ENCODE measurements around the gene GATAD1.
"Not testable (repeated sequence)": the region's sequence is repeated elsewhere in the genome, so short reads cannot be mapped to it uniquely, and the experiment has no call there.

GATAD1 gene

GRCh38 chr7:92447345-92448204 is at the start of gene GATAD1:
GATAD1 (plus strand) TSS chr7:92447482; CDS start chr7:92447730, 248 bp downstream.
- DNase-seq (ENCODE audit: low read depth): peak; percentile 63

GRCh38 chr7:92397542-92397941 is 49.7 kb upstream of the GATAD1 start:
- no peak for DNase-seq (ENCODE audit: low read depth)

GRCh38 chr7:92400013-92400412 is 47.3 kb upstream of the GATAD1 start:
- no peak for DNase-seq (ENCODE audit: low read depth)

GRCh38 chr7:92402920-92403759 is 44.1 kb upstream of the GATAD1 start:
- no peak for DNase-seq (ENCODE audit: low read depth)

DNA sequence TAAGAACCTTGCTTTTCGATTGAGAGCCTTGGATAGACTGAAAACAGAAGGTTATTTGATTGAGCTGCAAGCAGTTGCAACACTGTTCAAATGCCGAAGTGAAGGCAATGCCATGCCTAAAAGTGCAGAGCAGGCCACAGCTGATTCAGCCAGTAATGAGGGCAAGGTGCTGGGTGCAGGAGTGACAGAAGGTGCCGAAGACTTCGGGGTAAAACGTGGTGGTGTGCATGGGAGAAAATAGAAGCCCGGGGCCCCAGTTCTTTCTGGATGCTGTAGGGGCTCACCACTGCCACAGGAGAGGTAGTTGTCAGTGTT is 43.6 kb upstream of the GATAD1 start:
- DNase-seq (ENCODE audit: low read depth): no peak

GRCh38 chr7:92404170-92404614 is 43.1 kb upstream of the GATAD1 start:
- no peak for DNase-seq (ENCODE audit: low read depth)

DNA sequence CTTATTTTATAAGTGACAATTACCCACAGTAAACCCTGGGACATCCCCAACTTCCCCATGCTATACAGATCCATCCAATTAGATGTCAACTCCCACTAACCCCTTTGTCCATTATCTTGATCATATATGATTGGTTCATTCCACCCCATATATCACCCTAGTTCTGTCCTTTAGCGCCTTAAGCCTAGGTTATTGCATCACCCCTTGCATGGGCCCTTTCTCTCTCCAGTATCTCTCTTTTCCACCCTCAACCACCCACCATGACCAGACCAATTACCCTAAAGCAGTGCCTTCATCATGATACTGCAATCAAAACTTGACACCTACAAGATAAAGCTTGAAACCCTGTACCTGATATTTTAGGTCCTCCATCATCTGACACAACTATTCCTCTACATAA is 37.9 kb upstream of the GATAD1 start:
- DNase-seq (ENCODE audit: low read depth): no peak

DNA sequence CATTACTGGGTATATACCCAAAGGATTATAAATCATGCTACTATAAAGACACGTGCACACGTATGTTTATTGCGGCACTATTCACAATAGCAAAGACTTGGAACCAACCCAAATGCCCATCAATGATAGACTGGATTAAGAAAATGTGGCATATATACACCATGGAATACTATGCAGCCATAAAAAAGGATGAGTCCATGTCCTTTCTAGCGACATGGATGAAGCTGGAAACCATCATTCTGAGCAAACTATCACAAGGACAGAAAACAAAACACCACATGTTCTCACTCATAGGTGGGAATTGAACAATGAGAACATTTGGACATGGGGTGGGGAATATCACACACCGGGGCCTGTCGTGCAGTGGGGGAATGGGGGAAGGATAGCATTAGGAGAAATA is 37.1 kb upstream of the GATAD1 start:
- not testable (repeated sequence) for DNase-seq (ENCODE audit: low read depth)

GRCh38 chr7:92412745-92413144 is 34.5 kb upstream of the GATAD1 start:
- no peak for DNase-seq (ENCODE audit: low read depth)

GRCh38 chr7:92413550-92413949 is 33.7 kb upstream of the GATAD1 start:
- DNase-seq (ENCODE audit: low read depth): no peak

GRCh38 chr7:92415225-92415624 is 32.1 kb upstream of the GATAD1 start:
- no peak for DNase-seq (ENCODE audit: low read depth)

- no peak for DNase-seq (ENCODE audit: low read depth)
Measured at GRCh38 chr7:92417913-92418312, 29.4 kb upstream of the GATAD1 start.

- no peak for DNase-seq (ENCODE audit: low read depth)
Measured at GRCh38 chr7:92421676-92422435, 25.4 kb upstream of the GATAD1 start.

GRCh38 chr7:92422926-92423325 is 24.4 kb upstream of the GATAD1 start:
- DNase-seq (ENCODE audit: low read depth): no peak

- DNase-seq (ENCODE audit: low read depth): no peak
Measured at GRCh38 chr7:92423710-92424131, 23.6 kb upstream of the GATAD1 start.

- no peak for DNase-seq (ENCODE audit: low read depth)
Measured at GRCh38 chr7:92425311-92425947, 21.9 kb upstream of the GATAD1 start.

GRCh38 chr7:92427193-92427592 is 20.1 kb upstream of the GATAD1 start:
- no peak for DNase-seq (ENCODE audit: low read depth)

DNA sequence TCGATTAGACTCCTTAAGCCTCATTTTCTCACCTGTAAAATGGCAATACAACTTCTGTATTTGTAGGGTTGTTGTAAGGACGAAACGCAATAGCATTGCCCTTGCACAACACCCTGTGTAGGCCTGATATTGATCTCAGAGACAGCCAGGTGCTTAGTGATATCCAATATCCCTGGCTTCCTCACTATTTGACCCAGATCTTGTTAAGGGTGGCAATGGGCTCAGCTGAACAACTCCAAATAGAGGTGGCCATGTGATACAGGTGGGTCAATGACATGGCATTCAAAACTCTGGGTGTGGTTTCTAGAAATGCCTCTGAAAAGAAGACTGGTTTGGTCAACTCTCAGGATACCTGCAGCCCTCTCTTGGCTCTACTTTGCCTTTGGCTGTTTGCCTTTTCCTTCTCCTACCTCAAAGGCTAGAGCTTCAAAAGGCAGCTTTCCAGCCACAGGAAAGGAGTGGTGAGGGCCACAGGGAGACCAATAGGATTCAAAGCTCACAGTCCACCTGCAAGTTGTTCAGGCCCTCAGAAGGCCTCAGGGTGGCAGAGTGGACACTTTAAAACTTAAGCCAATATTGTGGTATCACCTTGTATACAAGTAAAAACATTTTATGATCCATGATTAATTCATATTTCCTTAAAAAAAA is 14.9 kb upstream of the GATAD1 start:
- no peak for DNase-seq (ENCODE audit: low read depth)

- DNase-seq (ENCODE audit: low read depth): no peak
Measured at GRCh38 chr7:92433019-92433418, 14.3 kb upstream of the GATAD1 start.

GRCh38 chr7:92435542-92435941 is 11.7 kb upstream of the GATAD1 start:
- no peak for DNase-seq (ENCODE audit: low read depth)
